T-helper 2 cell (primary cell): ENCODE measurements around the gene MOGAT2.

Experiments
- DNase-seq, 5 experiments: peaks; one replicate each; pipeline versions ENCODE4 v3.0.0 to v3.0.0-alpha.2; 2012 to 2022

The MOGAT2 gene

DNA sequence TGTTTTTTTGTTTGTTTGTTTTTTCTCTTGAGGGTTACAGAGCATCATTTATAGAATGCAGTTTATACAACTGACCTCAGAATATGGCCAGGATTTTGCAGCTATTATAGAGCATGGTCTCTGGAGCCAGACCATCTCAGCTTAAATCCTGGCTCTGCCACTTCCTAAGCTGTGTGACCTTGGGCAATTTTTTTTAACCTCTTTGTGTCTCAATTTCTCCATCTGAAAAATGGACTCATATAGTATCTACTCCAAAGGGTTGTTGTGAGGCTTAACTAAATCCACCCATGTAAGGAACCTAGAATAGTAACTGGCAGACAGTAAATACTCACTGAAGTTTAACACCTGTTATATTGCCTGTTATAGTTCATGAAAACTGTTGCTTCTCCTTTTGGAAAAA lies 42.6 kb downstream of the MOGAT2 start:
- DNase-seq: no peak

DNA sequence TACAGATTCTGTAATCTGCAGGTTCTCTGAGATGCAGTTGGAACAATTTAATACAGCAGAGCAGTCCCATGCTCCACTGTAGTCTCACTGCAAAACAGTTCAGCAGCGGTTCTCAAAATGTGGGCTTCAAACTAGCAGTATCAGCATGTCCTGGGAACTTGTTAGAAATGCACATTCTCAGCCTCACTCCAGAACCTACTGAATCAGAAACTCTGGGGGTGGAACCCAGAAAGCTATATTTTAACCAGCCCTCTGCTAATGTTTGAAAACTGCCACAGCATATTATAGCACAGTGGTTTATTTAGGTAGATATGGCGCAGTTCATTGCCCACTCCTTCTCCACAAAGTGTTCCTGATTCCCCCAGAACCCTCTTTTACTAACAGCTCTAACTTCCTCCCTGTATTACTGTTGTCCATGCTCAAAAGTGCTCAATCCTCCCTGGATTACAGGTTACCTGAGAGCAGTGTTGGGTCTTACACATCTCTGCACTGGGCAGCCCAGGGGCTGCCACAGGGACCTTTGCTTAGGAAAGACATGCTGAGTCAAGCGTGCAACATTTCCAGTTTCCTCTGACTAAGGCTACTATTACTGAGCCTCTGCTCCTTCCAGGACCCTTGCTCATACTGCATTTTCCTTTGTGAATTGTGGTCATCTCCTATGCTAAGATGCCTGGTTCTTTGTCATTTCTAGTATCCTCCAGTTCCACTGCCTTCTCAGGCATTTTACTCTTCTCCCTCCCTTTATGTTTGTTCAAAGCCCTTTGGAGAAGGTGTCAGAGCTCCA lies 43.3 kb downstream of the MOGAT2 start:
- no peak for DNase-seq

DNA sequence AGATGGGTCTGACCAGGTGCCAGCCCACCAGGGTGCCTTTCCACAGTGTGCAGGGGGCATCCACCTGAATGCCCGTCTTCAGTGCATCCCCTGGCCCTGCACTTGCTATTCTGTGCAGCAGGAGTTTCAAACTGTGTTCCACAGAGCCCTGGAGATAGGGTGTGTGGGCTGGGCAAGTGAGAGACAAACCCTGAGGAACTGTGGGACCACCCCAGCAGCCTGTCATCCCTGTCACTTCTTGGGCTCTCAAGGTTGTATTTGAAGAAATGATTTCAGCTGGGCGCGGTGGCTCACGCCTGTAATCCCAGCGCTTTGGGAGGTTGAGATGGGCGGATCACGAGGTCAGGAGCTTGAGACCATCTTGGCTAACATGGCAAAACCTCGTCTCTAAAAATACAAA lies 44.5 kb downstream of the MOGAT2 start:
- no peak for DNase-seq

DNA sequence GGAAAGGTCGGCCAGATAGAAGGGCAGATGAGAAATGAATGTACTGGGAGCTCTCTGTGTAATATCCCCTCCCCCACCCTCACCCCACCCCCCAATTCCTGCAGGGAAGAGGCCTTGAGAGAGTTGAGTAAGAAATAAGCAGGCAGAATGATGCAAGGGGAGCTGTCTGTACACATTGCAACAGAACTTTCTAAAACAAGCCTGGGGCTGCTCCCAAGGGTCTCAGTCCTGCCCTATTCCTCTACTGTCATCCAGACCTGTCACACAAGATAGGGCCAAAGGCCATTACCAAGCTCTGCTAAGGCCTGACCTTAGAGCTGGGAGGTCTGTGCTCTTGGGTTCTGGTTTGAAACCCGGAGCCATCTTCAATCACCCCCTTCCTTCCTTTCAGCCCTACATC lies 45.2 kb downstream of the MOGAT2 start:
- no peak for DNase-seq

DNA sequence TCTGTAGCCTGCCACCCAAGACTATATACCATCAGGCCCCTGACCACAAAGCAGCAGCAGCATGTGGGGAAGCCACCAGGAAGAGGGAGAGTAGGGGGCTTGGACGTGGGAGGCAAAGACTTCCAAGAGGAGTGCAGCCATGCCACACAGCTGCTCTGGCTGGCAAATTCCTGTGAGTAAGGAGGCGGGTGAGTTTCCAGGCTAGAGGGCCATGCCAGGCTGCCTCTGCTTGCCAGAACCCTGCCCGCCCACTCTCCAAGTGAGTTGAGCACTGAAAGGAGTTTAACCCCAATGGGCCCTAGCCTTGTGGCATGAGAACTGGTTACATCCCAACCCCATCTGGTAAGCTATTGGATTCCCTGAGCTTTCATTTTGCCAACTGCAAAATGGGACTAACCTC lies 46.2 kb downstream of the MOGAT2 start:
- no peak for DNase-seq

DNA sequence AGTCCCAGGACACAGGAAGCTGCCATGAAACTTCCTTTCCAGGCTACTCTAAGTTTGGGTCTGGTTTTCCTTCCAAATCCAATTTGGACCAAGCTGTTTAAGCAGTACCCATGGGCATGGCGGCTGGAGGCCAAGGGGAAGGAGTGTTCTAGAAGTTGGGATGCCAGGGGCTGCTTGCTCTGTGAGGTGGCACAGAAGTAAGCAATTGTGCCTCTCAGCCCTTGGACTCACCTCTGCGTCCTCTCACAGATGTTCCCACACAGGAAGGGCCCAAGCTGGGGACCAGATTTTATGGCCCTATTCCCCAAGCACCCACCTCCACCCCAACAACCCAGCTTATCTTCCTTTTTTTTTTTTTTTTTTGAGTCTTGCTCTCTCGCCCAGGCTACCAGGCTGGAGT lies 47.5 kb downstream of the MOGAT2 start:
- DNase-seq: no peak

DNA sequence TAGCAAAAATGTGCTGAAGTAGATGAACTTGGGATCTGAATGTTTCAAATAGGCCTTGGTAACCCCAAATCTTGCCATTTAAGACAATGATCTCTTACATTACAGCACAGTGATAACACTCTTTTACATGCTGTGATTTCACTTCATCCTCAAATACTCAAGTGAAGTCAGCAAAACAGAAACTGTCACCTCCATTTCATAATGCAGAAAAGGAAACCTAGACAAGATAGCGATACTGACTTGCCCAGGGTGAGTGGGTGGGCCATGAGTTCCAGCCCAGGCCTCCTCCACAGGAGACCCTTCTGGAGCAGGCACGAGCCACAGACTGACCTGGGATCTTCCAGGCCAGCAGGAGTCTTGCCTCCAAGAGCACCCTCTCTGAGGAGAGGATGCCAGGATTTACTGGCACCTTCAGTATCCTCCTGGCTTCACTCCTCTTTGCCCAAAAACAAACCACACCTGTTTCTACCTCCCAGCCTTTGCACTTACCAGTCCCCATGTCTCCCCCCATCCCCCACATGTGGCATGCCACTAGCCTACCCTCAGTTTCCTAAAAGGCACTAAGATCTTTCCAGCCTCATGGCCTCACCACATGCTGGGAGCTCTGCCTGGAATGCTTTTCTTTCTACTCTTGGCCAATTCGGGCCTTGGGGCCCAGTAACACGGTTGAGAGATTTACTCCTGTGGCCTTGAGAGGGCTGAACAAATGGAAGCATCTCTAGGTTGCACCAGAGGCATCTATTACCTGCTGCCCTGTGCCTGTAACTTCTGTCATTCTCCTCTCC lies 49.0 kb downstream of the MOGAT2 start:
- DNase-seq: peak in 1 of 5 experiments; percentile 16

DNA sequence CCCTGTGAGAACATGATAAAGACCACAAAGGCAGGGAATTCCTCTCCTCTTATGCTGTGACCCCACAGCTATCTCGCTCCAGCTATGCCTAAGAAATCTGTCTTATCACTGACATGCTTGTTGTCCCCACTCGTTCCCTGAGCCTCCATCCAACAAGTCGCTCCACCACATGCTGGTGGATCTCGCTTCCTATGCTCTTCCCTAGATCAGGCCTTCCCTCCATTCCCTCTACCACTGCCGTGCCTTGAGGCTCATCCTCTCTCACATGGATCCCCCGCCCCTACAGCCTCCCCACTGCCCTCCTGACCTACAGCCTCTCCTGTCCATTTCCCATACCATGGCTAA lies 49.6 kb downstream of the MOGAT2 start:
- no peak for DNase-seq

DNA sequence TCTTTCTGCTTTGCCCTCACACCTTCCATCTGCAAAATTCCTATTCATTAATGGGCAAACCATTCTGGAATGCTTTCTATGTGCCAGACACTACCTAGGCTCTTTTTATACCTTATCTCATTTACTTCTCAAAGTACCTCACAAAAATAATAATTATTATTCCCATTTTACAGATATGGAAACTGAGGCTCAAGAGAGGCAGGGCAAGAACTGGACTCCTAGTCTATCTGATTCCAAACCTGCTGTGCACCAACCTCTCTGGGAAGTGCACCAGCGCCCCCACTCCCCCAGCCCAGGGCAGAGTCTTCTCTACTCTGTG lies 50.1 kb downstream of the MOGAT2 start:
- no peak for DNase-seq

DNA sequence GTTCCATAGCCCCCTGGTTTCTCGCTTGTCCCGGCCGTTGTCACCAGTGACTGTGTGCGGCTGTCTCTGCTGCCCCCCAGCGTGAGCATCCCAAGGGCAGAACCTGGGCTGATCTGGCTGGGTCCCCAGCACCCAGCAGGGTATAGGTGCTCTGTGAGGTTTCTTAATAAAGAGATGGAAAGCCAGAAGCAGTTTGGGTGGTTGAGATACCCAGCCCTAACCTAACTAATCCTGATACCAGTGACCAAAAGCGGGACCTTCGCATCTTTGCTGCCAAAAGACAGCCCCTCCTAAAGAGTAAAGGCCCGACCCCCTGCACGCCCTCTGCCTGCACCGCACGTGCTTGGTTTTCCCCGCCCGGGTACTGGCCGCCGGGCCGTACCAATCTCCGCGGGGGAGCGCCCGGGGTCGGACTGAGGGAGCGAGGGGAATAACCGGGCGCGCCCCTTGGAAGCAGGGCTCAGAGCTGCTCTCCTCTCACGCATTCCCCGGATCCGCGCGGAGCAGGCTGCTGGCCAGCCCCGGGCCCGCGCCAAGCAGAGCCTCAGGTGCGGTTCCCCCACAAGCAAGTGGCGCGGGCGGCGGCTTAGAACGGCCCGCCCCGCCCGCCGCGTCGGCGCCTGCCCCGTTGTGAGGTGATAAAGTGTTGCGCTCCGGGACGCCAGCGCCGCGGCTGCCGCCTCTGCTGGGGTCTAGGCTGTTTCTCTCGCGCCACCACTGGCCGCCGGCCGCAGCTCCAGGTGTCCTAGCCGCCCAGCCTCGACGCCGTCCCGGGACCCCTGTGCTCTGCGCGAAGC lies 50.7 kb downstream of the MOGAT2 start, which contains the start of gene DGAT2:
DGAT2 (plus strand) TSS at position 667 of the 797 bp plus-strand sequence. CDS start 214 bp downstream, outside the sequence.
- DNase-seq: peak; percentile 46 to 83 (median 54)

DNA sequence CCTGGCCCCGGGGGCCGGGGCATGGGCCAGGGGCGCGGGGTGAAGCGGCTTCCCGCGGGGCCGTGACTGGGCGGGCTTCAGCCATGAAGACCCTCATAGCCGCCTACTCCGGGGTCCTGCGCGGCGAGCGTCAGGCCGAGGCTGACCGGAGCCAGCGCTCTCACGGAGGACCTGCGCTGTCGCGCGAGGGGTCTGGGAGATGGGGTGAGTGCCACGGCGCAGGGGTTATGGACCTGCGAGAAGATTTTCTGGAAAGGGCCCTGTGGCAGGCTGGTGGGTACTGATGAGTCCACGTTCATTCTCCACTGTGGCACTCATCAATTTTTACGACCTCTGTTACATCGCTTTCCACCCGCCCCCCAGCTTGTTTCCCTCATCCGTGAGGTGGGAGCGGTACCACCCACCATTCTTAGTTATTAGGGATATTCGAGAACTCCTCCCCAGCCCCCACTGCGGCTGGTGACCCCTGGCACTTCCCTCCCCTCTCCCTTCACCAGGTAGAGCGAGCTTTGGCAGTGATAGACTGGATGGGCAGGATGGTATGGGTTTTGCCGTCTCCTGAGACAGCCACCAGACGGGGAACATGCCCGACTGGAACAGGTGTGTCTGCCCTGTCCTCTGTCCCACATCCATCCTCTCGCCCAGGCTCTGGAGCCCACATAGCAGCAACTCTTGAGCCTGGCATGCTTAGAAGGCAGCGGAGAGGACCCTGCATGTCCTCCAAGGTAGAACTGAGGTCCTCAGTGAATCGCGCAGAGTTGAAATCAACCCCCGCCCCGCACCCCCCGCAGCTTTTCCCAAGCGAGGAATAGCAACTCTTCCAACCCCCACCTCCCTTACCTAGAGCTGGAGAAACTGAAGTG lies 51.5 kb downstream of the MOGAT2 start:
- DNase-seq: no peak

DNA sequence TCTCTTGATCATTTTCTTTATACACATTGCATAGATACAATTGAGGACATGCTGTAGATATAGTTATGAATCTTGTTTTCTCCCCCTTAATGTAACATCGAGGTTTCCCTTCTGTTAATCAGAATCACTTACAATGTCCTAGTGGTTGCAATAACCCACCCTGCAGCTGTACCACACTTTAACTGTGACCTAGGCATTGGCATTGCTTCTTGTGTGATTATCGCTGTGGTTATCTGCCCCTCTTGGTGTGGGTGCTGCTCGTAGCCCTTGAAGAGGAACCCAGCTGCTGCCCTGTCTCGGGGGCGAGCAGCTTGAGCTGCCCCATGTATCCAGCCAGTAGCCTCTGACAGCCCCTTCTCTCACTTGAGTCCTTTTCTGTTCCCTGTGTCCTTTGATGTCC lies 52.5 kb downstream of the MOGAT2 start:
- no peak for DNase-seq

DNA sequence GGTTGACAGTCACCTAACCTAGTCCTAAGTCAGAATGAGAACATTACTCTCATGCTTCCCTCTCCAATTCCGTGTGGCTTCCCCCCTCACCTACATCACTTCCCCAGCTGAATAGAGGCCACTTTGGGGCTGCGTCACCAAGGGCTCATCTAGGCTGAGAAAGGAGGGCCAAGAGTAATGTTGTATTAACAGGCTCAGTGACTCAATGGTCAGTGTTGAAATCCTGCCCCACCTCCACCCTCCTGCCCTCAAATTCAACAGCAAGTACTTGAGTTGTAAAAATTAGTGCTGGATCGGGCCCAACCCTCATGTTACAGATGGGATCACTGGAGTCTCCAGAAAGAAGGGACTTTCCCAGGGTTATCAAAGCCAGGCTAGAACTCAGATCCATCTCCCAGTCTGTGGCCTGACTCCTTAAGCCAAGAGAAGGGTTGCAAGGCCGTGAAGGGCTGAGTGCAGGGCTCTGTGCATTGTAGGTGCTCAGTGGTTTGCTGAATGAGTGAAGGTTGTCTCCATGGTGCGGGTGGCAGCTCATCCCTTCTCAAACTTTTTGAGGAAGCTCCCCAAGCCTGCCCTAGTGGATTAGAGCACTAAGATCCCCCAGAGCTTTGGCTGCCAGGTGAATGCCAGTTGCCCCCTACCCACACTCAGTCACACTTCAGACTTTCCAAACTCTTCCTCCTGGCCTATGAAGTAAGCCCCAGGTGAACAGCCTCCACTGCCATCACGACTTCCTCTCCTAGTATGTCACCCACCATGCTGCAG lies 54.2 kb downstream of the MOGAT2 start:
- no peak for DNase-seq

DNA sequence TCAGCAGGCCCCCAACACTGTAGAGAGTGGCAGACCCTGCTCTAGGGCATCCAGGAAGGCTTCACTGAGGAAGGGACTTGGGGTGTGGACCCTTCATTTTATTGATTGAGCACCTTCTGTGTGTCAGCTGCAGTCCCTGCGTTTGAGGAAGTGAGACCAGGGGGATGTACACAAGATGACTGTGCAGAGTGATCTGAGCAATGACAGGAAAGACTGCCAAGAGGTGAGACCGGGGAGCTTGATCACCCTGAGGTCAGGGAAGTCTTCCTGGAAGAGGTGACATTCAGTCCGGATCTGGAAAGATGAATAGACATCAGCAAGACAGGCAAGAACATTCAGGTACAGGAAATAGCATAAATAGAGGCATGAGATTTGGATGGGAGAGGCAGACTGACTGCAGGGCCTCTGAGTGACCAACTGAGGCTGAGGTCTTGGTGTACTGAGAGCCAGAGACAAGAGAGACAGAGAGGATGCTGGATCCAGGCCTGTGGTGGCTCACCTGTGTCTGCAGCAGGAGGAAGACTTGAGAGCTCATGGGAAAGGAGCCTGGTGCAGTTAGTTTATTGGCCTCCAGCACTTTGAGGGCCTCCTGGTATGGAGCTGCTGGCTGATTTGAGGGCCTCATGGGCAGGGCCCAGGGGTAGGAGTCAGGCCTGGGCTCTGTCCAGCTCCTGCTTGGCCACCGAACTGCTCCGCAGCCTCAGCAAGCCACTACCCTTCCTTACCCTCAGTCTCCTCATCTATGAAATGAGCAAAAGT lies 56.1 kb downstream of the MOGAT2 start:
- DNase-seq: peak in 1 of 5 experiments; percentile 67

DNA sequence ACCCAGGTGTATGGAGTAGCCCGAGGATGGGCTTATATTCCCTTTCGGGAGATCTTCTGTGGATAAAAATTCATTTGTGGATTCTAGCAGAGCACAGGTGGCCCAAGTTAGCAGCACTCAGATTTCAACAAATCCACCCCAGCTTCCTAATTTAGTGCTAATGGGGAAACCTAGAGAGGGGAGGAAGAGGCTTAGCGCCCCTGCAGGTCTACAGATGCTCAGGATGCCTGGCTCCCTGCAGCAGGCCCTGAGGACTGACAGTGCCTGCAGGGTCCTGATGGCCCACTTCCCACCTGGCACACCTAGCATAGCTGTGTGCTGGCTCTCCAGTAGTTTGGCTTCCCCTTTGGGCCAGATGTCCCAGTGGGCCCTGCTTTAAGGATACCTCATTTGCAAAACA lies 57.4 kb downstream of the MOGAT2 start:
- no peak for DNase-seq

DNA sequence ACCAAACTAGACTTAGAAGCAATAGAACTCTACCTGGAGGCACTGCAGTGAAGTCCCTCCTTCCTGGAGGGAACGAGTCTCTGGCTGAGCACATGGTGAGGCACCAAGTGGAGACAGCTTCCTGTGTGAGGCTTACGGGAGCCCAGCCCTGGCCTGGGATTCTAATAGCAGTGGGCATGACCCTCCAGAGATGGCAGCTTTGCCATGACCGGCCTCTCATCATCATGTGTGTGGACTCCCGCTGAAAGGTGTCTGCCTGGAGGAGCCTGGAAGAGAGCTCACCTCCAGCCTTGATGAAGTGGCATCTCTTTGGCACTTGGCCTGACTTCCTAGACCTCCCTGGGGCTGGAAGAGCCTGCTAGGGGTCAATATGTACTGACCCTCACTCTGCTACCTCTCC lies 58.9 kb downstream of the MOGAT2 start:
- DNase-seq: no peak

DNA sequence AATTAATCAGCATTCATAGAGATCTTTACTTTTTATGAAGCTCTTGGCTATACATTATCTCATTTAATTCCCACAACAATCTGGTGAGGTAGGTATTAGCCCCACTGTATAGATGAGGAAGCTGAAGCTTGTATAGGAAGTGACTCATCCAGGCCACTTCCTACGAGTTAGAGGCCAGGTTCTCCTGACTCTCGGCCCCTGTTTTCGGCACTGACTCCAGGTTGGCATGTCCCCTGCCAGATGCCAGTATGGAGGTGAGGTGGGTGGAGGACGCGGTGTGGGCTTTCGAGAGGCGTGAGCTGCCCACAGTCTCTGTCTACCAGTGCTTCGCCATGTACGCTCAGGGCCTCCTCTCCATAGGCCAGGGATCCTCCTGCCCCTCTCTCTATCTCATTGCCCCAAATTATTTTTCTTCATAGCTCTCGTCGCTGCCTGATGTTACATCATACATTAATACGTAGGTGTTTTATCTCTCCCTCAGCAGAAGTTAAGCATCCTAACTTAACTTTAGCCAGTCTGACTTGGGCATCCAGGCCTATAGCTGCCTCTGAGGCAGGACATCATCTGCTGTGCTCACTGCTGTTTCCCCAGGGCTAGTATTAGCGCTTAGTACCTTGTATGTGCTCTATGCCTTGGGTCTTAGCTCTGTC lies 59.9 kb downstream of the MOGAT2 start:
- DNase-seq: peak in 1 of 5 experiments; percentile 28

DNA sequence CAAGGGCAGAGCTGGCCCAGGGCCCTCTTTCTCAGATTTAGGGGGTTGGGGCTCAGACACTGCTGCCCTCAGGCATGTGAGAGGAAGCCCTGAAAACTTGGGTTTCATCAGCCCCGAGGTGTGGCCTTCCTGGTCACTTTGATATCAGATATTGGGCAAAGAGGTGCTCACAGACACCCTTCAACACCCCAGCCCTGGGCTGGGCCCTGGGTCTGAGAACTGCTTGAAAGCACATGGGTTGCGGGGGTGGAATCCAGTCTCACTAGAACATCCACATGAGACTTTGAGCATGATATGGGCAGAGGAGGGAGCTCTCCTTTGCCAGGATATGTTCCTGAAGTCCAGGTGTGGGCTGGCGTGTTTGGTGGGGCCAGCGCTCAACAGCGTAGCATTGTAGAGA lies 61.3 kb downstream of the MOGAT2 start:
- no peak for DNase-seq

DNA sequence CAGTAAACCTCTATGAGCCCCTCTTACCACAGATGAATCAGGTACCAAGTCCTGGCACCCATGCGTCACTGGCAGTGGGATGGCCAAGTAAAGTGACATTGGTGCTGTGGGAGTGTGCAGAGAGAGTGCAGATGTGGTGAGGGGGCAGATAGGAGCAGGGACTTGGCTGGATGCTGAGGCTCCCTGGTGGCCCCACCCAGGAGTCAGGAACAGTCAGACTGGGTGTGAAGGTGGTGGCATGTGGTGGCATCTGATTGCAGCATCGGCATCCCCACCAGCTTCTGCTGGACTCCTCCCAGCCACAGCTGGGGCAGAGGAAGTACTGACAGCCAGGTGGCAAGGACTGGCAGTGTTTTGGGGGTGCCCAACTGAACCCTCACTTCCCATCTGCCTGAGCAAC lies 62.3 kb downstream of the MOGAT2 start:
- peak in 1 of 5 experiments; percentile 34 for DNase-seq

DNA sequence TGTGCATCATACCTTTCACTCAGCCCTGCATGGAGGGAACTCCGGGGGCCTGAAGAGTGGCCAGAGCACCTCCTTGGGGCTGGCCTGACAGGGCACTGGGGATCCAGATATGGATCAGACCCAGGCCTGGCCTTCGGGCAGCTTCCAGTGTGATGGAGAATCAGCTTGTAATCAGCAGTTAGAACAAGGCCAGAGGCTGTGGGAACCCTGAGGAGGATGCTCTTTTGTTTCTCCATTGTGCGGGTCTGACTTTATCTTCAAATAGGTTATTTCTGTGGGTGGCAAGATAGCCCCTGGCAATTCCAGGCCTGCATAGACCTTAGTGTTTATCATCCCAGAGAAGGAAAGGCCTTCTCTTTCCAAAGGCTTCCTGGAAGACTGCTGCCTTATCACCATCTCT lies 63.2 kb downstream of the MOGAT2 start:
- no peak for DNase-seq
